ENCODE results near the gene TIGIT. TPM values are rescaled to one million over a fixed set of nuclear protein-coding genes. Genes with fewer than 3 reads are reported as not detected.

Gene TIGIT
- not detected for total RNA-seq

DNA sequence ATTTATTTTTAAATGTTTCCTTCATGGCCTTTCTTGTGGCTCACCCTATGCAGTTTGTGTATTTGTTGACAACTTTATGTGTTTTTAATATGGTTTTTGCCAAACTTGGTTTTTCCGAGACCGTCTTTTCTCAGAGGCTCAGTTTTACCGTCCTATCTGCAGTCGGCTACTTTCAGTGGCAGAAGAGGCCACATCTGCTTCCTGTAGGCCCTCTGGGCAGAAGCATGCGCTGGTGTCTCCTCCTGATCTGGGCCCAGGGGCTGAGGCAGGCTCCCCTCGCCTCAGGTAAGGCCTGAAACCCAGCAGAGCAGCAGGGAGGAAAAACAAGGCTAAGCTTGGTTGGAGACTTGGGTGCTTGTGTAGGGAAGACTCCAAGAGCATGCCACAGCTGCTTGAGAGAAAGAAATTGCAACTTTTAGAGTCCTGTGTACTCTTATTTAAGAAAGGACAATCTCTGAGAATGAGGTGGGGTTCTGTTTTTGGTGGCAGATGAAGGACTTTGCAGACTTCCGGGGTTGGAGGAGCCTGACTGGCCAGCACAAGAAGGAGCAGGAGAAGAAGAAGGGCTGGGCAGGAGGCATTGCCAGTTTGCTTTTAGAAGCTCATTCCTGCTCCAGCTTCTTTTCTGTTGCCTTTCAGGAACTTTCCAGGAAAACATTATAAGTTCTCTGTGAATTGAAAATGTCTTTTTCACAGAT is at the start of gene TIGIT:
Gene TIGIT (plus strand): TSS at position 191 of the 698 bp plus-strand sequence. CDS start 34 bp downstream, at position 225.
- ATAC-seq (no peak), DNase-seq (no peak)
- Histone ChIP-seq H3K9me3 (no peaks in the 10 kb centered on the region), H3K27me3 (no peaks in the 10 kb centered on the region), H3K27ac (no peak within 1 kb of the TSS), H3K4me3 (no peak within 1 kb of the TSS), H3K4me1 (no peaks in the 10 kb centered on the region), H3K36me3 (replicated peaks in 1 of 2; ENCODE audit: insufficient read depth in 1 of 2, low read depth in 2 of 2) (no peaks in the 10 kb centered on the region)
- TF ChIP-seq POLR2A (IDR thresholded peaks at IDR 0.05) = no peak
- TF ChIP-seq, protein P1, sequence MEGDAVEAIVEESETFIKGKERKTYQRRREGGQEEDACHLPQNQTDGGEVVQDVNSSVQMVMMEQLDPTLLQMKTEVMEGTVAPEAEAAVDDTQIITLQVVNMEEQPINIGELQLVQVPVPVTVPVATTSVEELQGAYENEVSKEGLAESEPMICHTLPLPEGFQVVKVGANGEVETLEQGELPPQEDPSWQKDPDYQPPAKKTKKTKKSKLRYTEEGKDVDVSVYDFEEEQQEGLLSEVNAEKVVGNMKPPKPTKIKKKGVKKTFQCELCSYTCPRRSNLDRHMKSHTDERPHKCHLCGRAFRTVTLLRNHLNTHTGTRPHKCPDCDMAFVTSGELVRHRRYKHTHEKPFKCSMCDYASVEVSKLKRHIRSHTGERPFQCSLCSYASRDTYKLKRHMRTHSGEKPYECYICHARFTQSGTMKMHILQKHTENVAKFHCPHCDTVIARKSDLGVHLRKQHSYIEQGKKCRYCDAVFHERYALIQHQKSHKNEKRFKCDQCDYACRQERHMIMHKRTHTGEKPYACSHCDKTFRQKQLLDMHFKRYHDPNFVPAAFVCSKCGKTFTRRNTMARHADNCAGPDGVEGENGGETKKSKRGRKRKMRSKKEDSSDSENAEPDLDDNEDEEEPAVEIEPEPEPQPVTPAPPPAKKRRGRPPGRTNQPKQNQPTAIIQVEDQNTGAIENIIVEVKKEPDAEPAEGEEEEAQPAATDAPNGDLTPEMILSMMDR (IDR thresholded peaks at IDR 0.05) = no peak
- intact Hi-C loops (cut with DNase I) = no loop called here
- WGBS, 2 donors = 88 to 91% methylated on average over 7 of the region's 7 CpGs

DNA sequence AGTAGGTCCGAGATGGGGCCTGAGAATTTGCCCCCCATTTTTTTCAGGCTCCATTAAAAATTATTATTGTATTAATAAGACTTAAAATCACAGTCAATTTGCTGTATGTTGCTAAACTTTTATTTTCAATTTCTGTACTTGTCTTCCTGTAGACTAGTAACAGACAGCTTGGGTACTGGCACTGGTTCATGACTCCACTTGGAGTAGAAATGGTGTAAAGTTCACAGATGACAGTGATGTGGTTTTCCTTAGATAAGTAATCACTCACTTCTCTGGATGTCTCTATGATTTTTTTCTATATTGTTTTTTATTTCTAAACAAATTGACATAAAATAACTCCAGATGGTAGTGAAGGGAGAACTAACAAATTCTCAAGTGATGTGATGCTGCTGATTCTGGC is 40.9 kb upstream of the TIGIT start:
- Histone ChIP-seq H3K27me3 (no peaks in the 10 kb centered on the region), H3K9me3 (no peaks in the 10 kb centered on the region), H3K4me1 (no peaks in the 10 kb centered on the region), H3K36me3 (replicated peaks in 1 of 2; ENCODE audit: insufficient read depth in 1 of 2, low read depth in 2 of 2) (no peaks in the 10 kb centered on the region), H3K27ac (no peak overlapping the region), H3K4me3 (no peak overlapping the region)
- ATAC-seq (no peak), DNase-seq (no peak)
- intact Hi-C loops (cut with DNase I) = no loop called here
- TF ChIP-seq, protein P1 (IDR thresholded peaks at IDR 0.05) = no peak
- TF ChIP-seq POLR2A (IDR thresholded peaks at IDR 0.05) = no peak
- WGBS, 2 donors = 71 to 81% methylated on average over 1 of the region's 1 CpG

DNA sequence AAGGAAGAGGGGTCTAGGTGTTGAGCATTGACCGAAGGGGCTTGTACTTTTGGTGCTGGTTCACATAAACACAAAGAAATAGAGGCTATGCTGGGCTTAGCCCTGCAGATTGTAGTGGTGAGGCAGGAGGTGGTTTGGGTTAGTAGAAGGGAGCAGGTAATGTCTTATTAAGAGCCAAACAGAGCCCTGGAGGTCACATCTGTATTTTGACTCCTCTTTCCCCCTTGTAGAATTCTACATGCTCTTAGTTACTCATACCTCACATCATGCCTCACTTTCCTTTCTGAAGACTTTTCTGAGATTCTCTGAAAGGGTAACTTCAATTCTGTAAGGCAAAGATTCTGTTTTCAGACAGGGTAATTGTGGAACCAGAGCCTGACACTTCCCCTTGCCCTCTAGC is 40.3 kb upstream of the TIGIT start:
- no peaks in the 10 kb centered on the region for H3K9me3 ChIP-seq
- WGBS, 2 donors = 81 to 82% methylated on average over 1 of the region's 1 CpG

DNA sequence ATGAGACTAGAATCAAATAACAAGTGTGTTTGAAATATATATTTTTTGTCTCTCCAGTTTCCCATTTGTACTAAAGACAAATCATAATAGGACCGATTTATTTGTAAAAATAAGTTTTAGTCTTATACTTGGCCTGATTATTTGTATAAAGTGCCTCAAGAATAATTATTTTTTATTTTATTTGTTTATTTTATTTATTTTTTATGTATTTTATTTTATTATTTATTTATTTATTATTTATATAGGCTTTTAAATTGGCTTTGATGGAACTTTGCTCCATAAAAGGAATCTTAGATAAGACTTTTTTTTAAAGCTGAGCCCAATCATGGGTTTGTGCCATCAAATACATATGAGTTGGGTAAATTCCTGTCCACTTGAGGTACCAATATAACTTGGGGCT is 34.3 kb upstream of the TIGIT start:
- TF ChIP-seq, protein P1 (IDR thresholded peaks at IDR 0.05) = no peak
- no peak for TF ChIP-seq POLR2A (IDR thresholded peaks at IDR 0.05)
- Histone ChIP-seq H3K36me3 (replicated peaks in 1 of 2; ENCODE audit: insufficient read depth in 1 of 2, low read depth in 2 of 2) (no peaks in the 10 kb centered on the region), H3K4me3 (no peak overlapping the region), H3K27me3 (no peaks in the 10 kb centered on the region), H3K4me1 (no peaks in the 10 kb centered on the region), H3K27ac (no peak overlapping the region), H3K9me3 (no peaks in the 10 kb centered on the region)
- no peak for ATAC-seq
- intact Hi-C loops (cut with DNase I) = no loop called here
- DNase-seq = no peak
- WGBS, 2 donors = 78 to 90% methylated on average over 1 of the region's 1 CpG

More for the DNA sequence above, 40.3 kb upstream of the TIGIT start:
- TF ChIP-seq, protein P1 (IDR thresholded peaks at IDR 0.05) = no peak
- TF ChIP-seq POLR2A (IDR thresholded peaks at IDR 0.05) = no peak
- intact Hi-C loops (cut with DNase I) = no loop called here
- DNase-seq (no peak), ATAC-seq (no peak)
- H3K27me3 ChIP-seq = no peaks in the 10 kb centered on the region
- H3K4me1 ChIP-seq = no peaks in the 10 kb centered on the region
- no peaks in the 10 kb centered on the region for H3K36me3 ChIP-seq (replicated peaks in 1 of 2; ENCODE audit: insufficient read depth in 1 of 2, low read depth in 2 of 2)
- H3K27ac ChIP-seq = no peak overlapping the region
- H3K4me3 ChIP-seq = no peak overlapping the region

DNA sequence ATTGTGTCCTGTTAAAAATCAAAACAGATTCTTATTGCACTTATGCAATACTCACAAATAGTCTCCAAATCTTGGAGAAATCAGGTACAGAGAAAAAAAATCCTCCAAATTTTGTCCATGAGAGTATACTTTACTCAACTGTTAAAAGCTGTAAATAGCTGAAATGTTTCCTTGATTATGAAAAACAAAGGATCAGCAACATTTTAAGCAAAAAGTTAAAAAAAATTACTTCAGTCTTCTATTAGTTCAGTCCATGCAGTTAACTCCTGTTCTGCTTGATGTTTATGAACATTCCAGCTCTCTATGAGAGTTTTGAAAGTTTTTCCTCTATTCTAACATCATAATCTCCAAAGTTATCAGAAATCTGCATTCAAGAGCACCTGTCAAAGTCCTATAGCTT is 33.7 kb upstream of the TIGIT start:
- TF ChIP-seq POLR2A (IDR thresholded peaks at IDR 0.05) = no peak
- TF ChIP-seq, protein P1 (IDR thresholded peaks at IDR 0.05) = no peak
- H3K27me3 ChIP-seq = no peaks in the 10 kb centered on the region
- H3K36me3 ChIP-seq (replicated peaks in 1 of 2; ENCODE audit: insufficient read depth in 1 of 2, low read depth in 2 of 2) = no peaks in the 10 kb centered on the region
- intact Hi-C loops (cut with DNase I) = no loop called here
- DNase-seq (no peak), ATAC-seq (no peak)
- no peak overlapping the region for H3K27ac ChIP-seq
- H3K9me3 ChIP-seq = no peaks in the 10 kb centered on the region
- no peak overlapping the region for H3K4me3 ChIP-seq
- no peaks in the 10 kb centered on the region for H3K4me1 ChIP-seq

Data from body of pancreas (tissue), 4 donors.